HG03469 (cell line): ENCODE measurements around the gene SMO.
"Not testable (repeated sequence)": the region's sequence is repeated elsewhere in the genome, so short reads cannot be mapped to it uniquely, and the experiment has no call there.

Experiments
- ATAC-seq: cut with Tn5 transposase; IDR thresholded peaks from one replicate; pipeline ENCODE4 v1.9.1; 2021; ENCODE audit warnings: mild to moderate bottlenecking, moderate library complexity, moderate number of reproducible peaks; ENCODE audit not compliant: unreplicated experiment

Gene SMO

GRCh38 chr7:129169686-129170440, 18.6 kb upstream of the SMO start:
- ATAC-seq, result no peak

- ATAC-seq, result no peak
These were observed 17.9 kb upstream of the SMO start for GRCh38 chr7:129170441-129171021.

GRCh38 chr7:129173861-129174260, 14.6 kb upstream of the SMO start:
- ATAC-seq, result not testable (repeated sequence)

- ATAC-seq, result no peak
These were observed 11.3 kb upstream of the SMO start for GRCh38 chr7:129176916-129177710.

GRCh38 chr7:129184981-129185670, 3.3 kb upstream of the SMO start:
- ATAC-seq, result no peak

- no peak for ATAC-seq
These were observed 1.6 kb upstream of the SMO start for GRCh38 chr7:129186749-129187260.

- no peak for ATAC-seq
These were observed 607 bp upstream of the SMO start for GRCh38 chr7:129187681-129188371.

- ATAC-seq, result no peak
These were observed 643 bp downstream of the SMO start for GRCh38 chr7:129188892-129189660.

- no peak for ATAC-seq
These were observed 1.4 kb downstream of the SMO start for GRCh38 chr7:129189661-129190310.

GRCh38 chr7:129191272-129191671, 2.8 kb downstream of the SMO start:
- no peak for ATAC-seq

GRCh38 chr7:129193892-129194291, 5.5 kb downstream of the SMO start:
- ATAC-seq, result no peak

GRCh38 chr7:129197771-129198170, 9.3 kb downstream of the SMO start:
- no peak for ATAC-seq

- no peak for ATAC-seq
These were observed 11.0 kb downstream of the SMO start for GRCh38 chr7:129199406-129199805.

- ATAC-seq, result no peak
These were observed 13.8 kb downstream of the SMO start for GRCh38 chr7:129202058-129202777.

GRCh38 chr7:129203050-129203741, 14.8 kb downstream of the SMO start:
- no peak for ATAC-seq

GRCh38 chr7:129205126-129205818, 16.8 kb downstream of the SMO start:
- no peak for ATAC-seq
